Activated naive CD8-positive, alpha-beta T cell (primary cell): Measurements from ENCODE around the gene ZNF526.

Experiments
- H3K27ac Mint-ChIP-seq: one replicate; pipeline ENCODE4 v1.8.0; 2021; ENCODE audit warnings: mixed read lengths
- H3K27me3 Mint-ChIP-seq: one replicate; pipeline ENCODE4 v1.8.0; 2021; ENCODE audit warnings: mixed read lengths
- H3K36me3 Mint-ChIP-seq: one replicate; pipeline ENCODE4 v1.8.0; 2021; ENCODE audit warnings: mixed read lengths
- H3K4me1 Mint-ChIP-seq: one replicate; pipeline ENCODE4 v1.8.0; 2021; ENCODE audit warnings: low read depth, mixed read lengths
- H3K4me3 Mint-ChIP-seq: one replicate; pipeline ENCODE4 v1.8.0; 2021; ENCODE audit warnings: mild to moderate bottlenecking, mixed read lengths
- H3K9me3 Mint-ChIP-seq: one replicate; pipeline ENCODE4 v1.8.0; 2021; ENCODE audit warnings: low read depth, mixed read lengths

ZNF526 gene

DNA sequence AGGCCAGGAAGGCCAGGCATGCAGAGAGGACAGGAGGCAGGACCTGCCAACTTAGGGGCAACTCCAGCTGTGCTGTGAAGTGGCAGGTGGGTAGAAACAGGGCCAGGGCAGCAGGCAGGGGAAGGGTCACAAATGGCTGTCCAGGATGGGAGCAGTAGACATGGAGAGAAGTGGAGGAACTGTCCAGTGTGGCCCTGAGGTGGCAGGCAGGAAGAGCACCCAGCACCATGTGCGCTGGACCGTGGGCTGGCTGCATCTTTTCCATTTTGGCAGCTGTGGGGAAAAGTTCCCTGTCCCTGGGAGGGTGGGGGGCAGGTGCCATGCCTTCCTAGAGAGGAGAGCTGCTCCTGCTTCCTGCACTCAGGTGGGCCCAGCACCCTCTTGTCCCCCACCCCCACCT is 16.4 kb upstream of the ZNF526 start:
- no peaks in the 10 kb centered on the region for H3K27me3 Mint-ChIP-seq
- peak overlapping the region; percentile 54 for H3K27ac Mint-ChIP-seq
- peaks cover 11% of the 10 kb centered on the region for H3K36me3 Mint-ChIP-seq
- H3K9me3 Mint-ChIP-seq, result no peaks in the 10 kb centered on the region
- peaks cover 83% of the 10 kb centered on the region for H3K4me1 Mint-ChIP-seq
- no peak overlapping the region for H3K4me3 Mint-ChIP-seq

DNA sequence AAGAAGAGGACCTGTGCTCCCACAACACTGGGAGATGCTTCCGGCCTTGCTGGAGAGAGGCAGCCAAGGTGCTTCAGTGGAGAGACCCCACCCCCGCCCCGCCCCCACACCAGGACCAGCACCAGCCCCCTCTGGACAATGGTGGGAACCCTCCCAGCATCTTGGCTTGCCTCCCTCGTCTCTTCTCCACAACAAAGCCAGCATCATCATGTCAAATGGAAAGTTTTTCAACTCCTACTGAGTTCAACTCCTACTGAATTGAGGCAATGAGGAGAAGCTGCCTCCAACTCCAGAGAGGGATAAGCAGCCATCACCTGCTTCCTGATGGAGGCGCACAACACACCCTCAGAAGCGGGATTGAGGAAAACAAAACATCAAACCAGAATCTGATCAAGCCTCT is 15.4 kb upstream of the ZNF526 start:
- no peak overlapping the region for H3K4me3 Mint-ChIP-seq

DNA sequence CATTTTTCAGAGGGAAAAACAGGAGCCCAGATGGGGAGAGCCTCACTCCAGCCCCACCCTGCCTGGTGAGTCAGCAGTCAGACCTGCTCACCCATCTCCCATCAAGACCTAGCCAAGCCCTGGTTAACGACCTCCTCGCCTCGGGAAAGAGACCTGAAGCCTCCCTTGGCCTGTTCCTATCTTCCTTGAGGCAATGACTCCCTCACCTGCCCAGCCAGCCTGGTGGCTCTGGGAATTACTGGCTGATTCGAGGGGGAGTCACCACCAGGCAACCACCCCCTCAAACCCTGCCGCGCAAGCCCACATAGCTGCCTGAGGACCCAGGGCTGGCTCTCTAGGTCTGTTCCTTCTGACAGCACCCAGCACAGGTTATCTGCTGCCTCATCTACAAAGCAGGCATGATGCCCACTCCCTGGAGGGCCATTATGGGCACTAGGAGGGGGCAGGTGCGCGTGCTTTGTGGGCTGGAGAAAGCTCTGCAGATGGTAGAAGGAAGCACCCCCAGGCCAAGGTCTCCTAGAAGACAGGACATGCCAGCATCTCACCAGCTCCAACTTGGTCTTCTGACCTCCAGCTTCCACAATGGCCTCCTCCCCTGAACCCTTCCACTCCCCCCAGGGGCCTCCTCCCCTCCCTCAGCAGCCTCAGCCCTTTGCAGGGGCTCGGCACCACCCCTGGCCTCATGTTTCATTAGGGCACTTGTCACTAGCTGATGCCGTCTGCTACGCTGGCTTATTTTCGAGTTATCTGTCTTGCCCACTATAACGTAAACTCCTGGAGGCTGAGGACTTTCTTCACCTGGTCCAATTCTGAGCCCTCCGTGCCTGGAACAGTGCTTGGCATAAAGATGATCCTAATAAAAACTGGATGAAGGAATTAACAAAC is 13.0 kb upstream of the ZNF526 start:
- H3K36me3 Mint-ChIP-seq, result peaks cover 11% of the 10 kb centered on the region

More for the DNA sequence above, 15.4 kb upstream of the ZNF526 start:
- H3K36me3 Mint-ChIP-seq, result peaks cover 10% of the 10 kb centered on the region
- H3K27me3 Mint-ChIP-seq, result no peaks in the 10 kb centered on the region
- peak overlapping the region; percentile 70 for H3K27ac Mint-ChIP-seq
- no peaks in the 10 kb centered on the region for H3K9me3 Mint-ChIP-seq
- peaks cover 76% of the 10 kb centered on the region for H3K4me1 Mint-ChIP-seq

DNA sequence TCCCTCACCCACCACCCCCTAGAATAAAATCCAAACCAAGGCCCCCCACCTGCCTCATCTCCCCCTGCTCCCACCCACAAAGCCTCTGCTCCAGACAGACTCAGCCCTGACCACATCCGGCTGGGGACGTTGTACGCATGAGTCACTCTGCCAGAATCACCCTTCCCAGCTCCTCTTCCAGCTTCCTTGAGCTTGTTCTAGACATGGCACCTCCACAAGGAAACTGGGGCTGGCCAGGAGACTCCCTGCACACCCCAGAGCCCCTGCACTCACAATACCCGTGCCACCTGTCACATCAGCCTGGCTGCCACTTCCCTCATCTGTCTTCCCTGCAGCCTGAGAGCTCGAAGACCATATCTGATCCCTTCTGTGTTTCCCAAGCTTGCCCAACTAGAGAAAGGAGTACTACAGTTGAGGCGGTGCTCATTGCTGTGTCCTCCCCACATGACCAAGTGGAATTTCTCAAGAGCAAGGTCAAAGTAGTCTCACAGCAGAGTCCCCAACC is 12.3 kb upstream of the ZNF526 start:
- Mint-ChIP-seq H3K27ac (peak overlapping the region; percentile 56), H3K4me1 (peaks cover 56% of the 10 kb centered on the region)

More for the DNA sequence above, 13.0 kb upstream of the ZNF526 start:
- Mint-ChIP-seq H3K4me1 (peaks cover 57% of the 10 kb centered on the region), H3K27ac (peak overlapping the region; percentile 56), H3K4me3 (no peak overlapping the region), H3K9me3 (no peaks in the 10 kb centered on the region), H3K27me3 (no peaks in the 10 kb centered on the region)

DNA sequence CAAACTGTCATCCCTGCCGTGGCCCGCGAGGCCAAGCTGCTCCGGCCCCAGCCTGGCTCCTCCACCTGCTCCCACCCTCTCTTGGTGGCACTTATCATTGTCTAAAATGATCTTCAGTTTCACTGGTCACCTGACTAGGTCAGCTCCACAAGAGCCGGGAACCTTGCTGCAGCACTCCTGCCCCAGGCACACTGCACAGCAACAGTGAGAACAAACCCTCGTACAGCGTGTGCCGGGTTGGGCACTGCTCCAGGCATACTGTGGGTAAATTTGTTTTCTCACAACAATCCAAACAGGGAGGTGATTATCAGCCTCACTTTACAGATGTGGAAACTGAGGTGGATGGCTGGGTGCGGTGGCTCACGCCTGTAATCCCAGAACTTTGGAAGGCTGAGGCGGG is 11.5 kb upstream of the ZNF526 start:
- peaks cover 56% of the 10 kb centered on the region for H3K4me1 Mint-ChIP-seq
- H3K9me3 Mint-ChIP-seq, result no peaks in the 10 kb centered on the region
- no peaks in the 10 kb centered on the region for H3K27me3 Mint-ChIP-seq
- no peak overlapping the region for H3K4me3 Mint-ChIP-seq
- no peak overlapping the region for H3K27ac Mint-ChIP-seq
- peaks cover 10% of the 10 kb centered on the region for H3K36me3 Mint-ChIP-seq

More for the DNA sequence above, 12.3 kb upstream of the ZNF526 start:
- peak overlapping the region; percentile 33 for H3K4me3 Mint-ChIP-seq
- no peaks in the 10 kb centered on the region for H3K27me3 Mint-ChIP-seq
- no peaks in the 10 kb centered on the region for H3K9me3 Mint-ChIP-seq
- peaks cover 8% of the 10 kb centered on the region for H3K36me3 Mint-ChIP-seq

DNA sequence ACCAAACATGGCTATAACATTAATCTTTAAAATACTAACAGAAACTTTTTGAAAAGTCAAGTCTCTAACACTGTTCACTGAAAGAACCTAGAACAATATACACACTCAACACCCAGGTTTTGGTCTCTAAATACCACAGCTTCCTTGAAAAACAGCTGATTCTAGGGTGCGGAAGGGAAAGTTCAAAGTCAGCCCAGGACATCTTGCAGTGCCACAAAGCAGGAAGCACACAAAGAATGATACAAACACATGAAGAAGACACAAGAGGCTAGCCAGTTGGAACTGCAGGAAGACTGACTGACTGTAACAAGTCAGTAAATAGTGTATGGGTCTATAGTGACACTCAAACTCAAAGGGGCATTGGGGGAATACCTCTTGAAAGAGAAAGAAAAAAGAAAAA is 7.2 kb upstream of the ZNF526 start:
- peak overlapping the region; percentile 70 for H3K4me3 Mint-ChIP-seq
- H3K9me3 Mint-ChIP-seq, result no peaks in the 10 kb centered on the region
- H3K27me3 Mint-ChIP-seq, result no peaks in the 10 kb centered on the region
- H3K27ac Mint-ChIP-seq, result peak overlapping the region; percentile 82
- peaks cover 62% of the 10 kb centered on the region for H3K4me1 Mint-ChIP-seq
- H3K36me3 Mint-ChIP-seq, result peaks cover 11% of the 10 kb centered on the region

DNA sequence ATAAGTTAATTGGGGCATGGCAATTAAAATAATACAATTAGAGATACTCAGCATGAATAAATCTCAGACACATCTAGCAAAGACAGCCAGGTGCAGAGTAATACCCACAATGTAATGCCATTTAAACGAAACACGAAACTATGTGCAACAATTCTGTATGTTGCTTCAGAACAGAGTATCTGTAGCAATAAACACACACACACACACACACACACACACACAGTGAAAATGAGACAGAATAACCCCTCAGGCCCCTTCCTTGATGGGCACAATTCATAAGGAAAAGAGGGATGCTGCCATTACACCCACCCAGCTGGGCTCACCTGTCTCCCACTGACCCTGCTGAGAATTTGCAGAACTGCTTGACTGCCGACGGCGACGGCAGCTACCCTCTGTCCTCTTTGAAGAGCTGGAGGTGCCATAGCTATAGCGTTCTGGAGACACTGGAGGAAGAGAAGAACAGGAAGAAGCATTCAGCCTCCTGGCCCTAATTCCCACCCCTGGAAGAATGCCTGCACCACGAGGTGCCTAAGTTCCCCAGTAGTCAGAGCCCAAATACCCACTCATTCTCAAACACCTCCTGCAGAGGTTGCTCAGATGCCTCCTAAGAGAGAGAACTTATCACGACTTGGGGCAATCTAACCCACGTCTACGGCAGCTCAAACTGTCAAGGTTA is 5.2 kb upstream of the ZNF526 start:
- Mint-ChIP-seq H3K9me3 (no peaks in the 10 kb centered on the region), H3K27ac (peak overlapping the region; percentile 70), H3K36me3 (peaks cover 7% of the 10 kb centered on the region), H3K4me1 (peaks cover 69% of the 10 kb centered on the region), H3K4me3 (peak overlapping the region; percentile 90), H3K27me3 (no peaks in the 10 kb centered on the region)

DNA sequence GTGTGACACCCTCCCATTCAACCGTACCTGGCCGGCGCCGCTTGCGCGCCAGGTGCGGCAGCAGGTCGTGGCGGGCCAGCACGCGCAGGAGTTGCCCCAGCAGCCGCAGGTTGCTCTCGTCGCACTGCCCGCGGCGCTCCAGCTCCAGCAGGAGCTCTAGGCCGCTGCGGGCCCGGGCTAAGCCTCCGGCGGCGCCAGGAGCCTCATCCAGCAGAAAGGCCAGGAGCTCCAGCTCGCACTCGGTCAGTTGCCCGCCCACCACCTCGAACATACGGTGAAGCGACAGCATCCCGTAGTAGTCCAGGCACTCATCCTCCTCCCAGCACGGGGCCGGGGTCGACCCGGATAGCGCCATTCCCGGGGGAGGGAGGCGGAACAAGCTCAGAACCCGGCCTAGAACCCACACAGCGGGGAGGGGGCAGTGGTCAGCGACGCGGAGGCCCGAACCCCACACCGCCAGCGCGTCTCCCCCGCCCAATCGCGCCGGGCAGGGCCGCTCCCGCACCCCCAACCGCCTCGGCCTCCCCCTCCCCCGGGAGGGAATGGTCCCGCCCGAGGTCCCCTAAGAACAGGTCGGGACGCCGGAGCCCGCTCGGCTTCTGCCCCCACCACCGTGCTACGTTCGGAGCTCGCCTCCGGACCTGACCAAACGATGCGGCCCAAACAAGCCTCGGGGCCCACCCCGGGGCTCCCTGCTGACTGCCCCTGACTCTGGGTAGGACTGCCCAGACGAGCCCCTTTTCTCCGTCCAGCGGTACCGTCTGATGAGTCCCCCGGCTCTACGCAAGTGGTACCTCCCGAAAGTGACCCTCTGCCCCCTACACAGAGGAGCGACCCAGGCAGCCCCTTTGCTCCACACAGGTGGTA is 3.2 kb upstream of the ZNF526 start:
- peaks cover 7% of the 10 kb centered on the region for H3K36me3 Mint-ChIP-seq
- peaks cover 78% of the 10 kb centered on the region for H3K4me1 Mint-ChIP-seq
- peak overlapping the region; percentile 90 for H3K4me3 Mint-ChIP-seq
- no peaks in the 10 kb centered on the region for H3K27me3 Mint-ChIP-seq
- peak overlapping the region; percentile 99 for H3K27ac Mint-ChIP-seq
- H3K9me3 Mint-ChIP-seq, result no peaks in the 10 kb centered on the region

DNA sequence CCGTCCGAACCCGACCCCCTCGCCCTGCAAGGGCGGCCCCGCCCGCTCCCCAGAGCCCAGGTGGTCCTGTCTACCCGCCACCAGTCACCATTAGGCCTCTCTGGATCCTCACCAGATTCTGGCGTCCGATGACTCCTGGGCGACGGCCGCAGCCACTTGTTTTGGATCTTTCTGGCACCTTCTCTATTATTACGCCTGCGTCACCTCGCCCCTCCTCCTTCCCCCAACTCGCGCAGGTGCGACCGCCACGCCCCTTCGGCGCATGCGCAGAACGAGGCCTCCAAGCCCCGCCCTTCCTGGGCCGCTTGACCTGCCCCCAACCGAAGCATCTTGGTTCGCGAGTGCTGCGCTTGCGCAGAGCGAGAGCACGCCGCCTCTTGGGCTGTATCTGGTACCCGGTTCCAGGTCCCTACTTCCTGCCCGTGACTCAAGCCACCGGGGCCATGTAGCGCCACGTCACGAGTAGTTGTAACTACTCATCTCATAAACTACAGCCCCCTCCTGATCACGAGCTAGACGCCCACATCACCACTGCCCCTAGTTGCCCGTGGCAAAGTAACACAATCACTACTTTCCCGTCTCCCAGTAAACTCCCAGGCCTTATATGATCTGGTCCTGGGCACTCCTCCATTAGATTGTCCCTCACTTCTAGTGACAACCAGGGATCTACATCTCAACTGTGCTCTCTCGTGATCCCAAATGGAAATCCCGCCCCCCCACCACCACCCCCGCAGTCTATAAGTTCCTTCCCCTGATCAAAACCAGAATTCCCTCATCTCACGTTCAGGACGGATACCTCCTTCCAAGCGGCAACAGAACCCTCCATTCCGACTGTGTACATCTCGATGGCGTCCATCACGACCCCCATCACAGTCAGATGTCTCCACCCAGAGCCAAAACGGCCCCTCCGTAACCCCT is 2.3 kb upstream of the ZNF526 start, which contains the start of gene DEDD2:
Gene DEDD2 (minus strand): TSS at position 158 of the 918 bp plus-strand sequence. CDS start 670 bp downstream, outside the sequence.
- Mint-ChIP-seq H3K27me3 (no peaks in the 10 kb centered on the region), H3K36me3 (peaks cover 9% of the 10 kb centered on the region), H3K4me3 (peak within 1 kb of the TSS; percentile 90), H3K9me3 (no peaks in the 10 kb centered on the region), H3K4me1 (peaks cover 79% of the 10 kb centered on the region), H3K27ac (peak within 1 kb of the TSS; percentile 99)

DNA sequence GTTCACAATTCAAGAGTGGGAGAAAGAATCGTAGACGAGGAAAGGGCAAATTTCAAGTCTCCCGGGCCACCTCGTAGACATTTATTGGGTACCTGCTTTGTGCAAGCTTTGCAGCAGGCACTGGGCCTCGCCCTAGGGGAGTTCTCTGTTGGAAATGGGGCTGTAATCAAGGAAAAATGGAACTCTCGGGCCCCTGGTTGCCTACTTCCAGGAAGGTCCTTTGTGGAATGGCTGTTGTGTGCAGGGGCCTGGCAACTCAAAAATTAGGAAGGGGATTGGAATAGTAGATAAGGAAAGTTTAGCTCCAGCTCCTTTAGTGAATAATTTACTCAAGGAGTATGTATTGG is 612 bp downstream of the ZNF526 start:
- H3K4me3 Mint-ChIP-seq, result peak overlapping the region; percentile 100
- H3K4me1 Mint-ChIP-seq, result peaks cover 53% of the 10 kb centered on the region
- peak overlapping the region; percentile 99 for H3K27ac Mint-ChIP-seq
- no peaks in the 10 kb centered on the region for H3K27me3 Mint-ChIP-seq
- H3K36me3 Mint-ChIP-seq, result peaks cover 5% of the 10 kb centered on the region
- H3K9me3 Mint-ChIP-seq, result no peaks in the 10 kb centered on the region

DNA sequence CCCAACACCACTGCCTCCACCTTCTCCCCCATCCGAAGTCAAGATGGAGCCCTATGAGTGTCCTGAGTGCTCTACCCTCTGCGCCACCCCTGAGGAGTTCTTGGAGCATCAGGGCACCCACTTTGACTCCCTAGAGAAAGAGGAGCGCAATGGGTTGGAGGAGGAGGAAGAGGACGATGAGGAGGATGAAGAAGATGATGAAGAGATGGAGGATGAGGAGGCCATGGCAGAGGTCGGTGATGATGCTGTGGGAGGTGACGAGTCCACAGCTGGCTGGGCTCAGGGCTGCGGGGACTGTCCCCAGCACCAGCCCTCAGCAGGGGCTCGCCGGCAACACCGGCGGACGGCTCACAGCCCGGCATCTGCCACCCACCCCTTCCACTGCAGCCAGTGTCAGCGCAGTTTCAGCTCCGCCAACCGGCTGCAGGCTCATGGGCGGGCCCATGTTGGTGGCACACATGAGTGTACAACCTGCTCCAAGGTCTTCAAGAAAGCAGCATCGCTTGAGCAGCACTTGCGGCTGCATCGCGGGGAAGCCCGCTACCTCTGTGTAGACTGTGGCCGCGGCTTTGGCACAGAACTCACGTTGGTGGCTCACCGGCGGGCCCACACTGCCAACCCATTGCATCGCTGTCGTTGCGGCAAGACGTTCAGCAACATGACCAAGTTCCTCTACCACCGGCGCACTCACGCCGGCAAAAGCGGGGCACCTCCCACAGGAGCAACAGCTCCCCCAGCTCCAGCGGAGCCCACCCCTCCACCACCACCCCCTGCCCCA is 5.0 kb downstream of the ZNF526 start:
- H3K4me1 Mint-ChIP-seq, result peaks cover 39% of the 10 kb centered on the region
- H3K9me3 Mint-ChIP-seq, result no peaks in the 10 kb centered on the region
- H3K36me3 Mint-ChIP-seq, result peaks cover 5% of the 10 kb centered on the region
- H3K27ac Mint-ChIP-seq, result no peak overlapping the region
- no peak overlapping the region for H3K4me3 Mint-ChIP-seq
- H3K27me3 Mint-ChIP-seq, result no peaks in the 10 kb centered on the region

DNA sequence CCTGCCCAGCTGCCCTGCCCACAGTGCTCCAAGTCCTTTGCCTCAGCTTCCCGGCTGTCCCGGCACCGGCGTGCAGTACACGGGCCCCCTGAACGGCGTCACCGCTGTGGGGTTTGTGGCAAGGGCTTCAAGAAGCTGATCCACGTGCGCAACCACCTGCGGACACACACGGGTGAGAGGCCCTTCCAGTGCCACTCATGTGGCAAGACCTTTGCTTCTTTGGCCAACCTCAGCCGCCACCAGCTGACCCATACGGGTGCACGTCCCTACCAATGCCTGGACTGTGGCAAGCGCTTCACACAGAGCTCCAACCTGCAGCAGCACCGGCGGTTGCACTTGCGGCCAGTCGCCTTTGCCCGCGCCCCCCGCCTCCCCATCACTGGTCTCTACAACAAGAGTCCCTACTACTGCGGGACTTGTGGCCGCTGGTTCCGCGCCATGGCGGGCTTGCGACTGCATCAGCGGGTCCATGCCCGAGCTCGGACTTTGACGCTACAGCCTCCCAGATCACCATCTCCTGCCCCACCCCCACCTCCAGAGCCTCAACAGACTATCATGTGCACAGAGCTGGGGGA is 5.7 kb downstream of the ZNF526 start:
- H3K9me3 Mint-ChIP-seq, result no peaks in the 10 kb centered on the region
- H3K4me3 Mint-ChIP-seq, result no peak overlapping the region
- no peak overlapping the region for H3K27ac Mint-ChIP-seq
- no peaks in the 10 kb centered on the region for H3K27me3 Mint-ChIP-seq
- H3K36me3 Mint-ChIP-seq, result peaks cover 4% of the 10 kb centered on the region
- peaks cover 32% of the 10 kb centered on the region for H3K4me1 Mint-ChIP-seq

DNA sequence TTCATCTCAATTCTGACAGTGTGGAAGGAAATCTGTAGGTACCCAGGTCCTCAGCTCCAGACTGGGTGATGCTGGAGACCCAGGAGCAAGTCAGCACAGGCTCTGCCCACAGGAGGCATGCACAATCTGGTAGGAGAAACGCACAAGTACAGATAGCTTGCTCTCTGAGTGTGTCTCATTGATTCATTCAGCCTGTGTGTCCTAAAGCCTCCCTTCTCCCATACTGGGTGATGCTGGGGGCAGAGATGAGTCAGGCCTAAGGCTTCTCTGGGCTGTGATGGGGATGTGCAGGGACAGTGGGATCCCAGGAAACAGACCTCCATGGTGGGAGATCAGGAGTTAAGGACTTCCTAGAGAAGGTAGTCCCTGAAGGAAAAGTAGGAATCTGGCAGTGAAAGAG is 6.8 kb downstream of the ZNF526 start:
- Mint-ChIP-seq H3K27ac (no peak overlapping the region), H3K9me3 (no peaks in the 10 kb centered on the region), H3K4me1 (peaks cover 30% of the 10 kb centered on the region), H3K36me3 (peaks cover 4% of the 10 kb centered on the region), H3K27me3 (no peaks in the 10 kb centered on the region), H3K4me3 (no peak overlapping the region)
